Karpas-422 (cell line): ENCODE data around the gene PLXNC1. TPM values are rescaled to one million over a fixed set of nuclear protein-coding genes. Genes with fewer than 3 reads are reported as not detected.

Experiments used
- DNase-seq: peaks from one replicate; pipeline ENCODE4 v3.0.0-alpha.2; 2015
- H2AFZ ChIP-seq: fragments of 200-600 bp; sonication (generic); 2 replicates; pipeline ENCODE4 v1.6.1; 2014; ENCODE audit warnings: antibody characterized with exemption, low read length, mixed read lengths
- H3K27ac ChIP-seq: fragments of 200-600 bp; sonication (generic); 2 replicates; pipeline ENCODE4 v1.5.1; 2014; ENCODE audit warnings: mild to moderate bottlenecking, low read length, moderate library complexity
- H3K27me3 ChIP-seq: fragments of 200-600 bp; sonication (generic); 2 replicates; pipeline ENCODE4 v1.6.1; 2014; ENCODE audit warnings: low read length, mixed read lengths
- H3K36me3 ChIP-seq: fragments of 200-600 bp; sonication (generic); 2 replicates; pipeline ENCODE4 v1.6.1; 2014; ENCODE audit warnings: low read length, mixed read lengths; ENCODE audit not compliant: insufficient read depth
- H3K4me1 ChIP-seq: fragments of 200-600 bp; sonication (generic); 2 replicates; pipeline ENCODE4 v1.6.1; 2014; ENCODE audit warnings: mild to moderate bottlenecking, low read length, mixed read lengths
- H3K4me2 ChIP-seq: fragments of 200-600 bp; sonication (generic); 2 replicates; pipeline ENCODE4 v1.6.1; 2014; ENCODE audit warnings: low read length, low read depth, mild to moderate bottlenecking; ENCODE audit not compliant: poor library complexity, severe bottlenecking
- H3K4me3 ChIP-seq: fragments of 200-600 bp; sonication (generic); 2 replicates; pipeline ENCODE4 v1.5.1; 2014; ENCODE audit warnings: mild to moderate bottlenecking, antibody characterized with exemption, low read length, mixed read lengths
- H3K79me2 ChIP-seq: fragments of 200-600 bp; sonication (generic); 2 replicates; pipeline ENCODE4 v1.6.1; 2014; ENCODE audit warnings: mild to moderate bottlenecking, low read length, mixed read lengths
- H3K9ac ChIP-seq: fragments of 200-600 bp; sonication (generic); 2 replicates; pipeline ENCODE4 v1.6.0; 2014; ENCODE audit warnings: low read length
- H3K9me2 ChIP-seq: fragments of 200-600 bp; sonication (generic), shearing (Covaris generic); replicated peaks from 2 replicates; pipeline ENCODE4 v1.6.0; 2014; ENCODE audit warnings: mild to moderate bottlenecking, low read length, moderate library complexity; ENCODE audit not compliant: insufficient read depth
- H3K9me3 ChIP-seq: fragments of 300-700, 200-600 bp; sonication (generic); 2 replicates; pipeline ENCODE4 v1.6.1; 2014; ENCODE audit warnings: low read length, mixed read lengths
- H4K20me1 ChIP-seq: fragments of 200-600 bp; sonication (generic); 2 replicates; pipeline ENCODE4 v1.6.1; 2014; ENCODE audit warnings: mild to moderate bottlenecking, antibody characterized with exemption, low read length, low read depth; ENCODE audit not compliant: insufficient read depth
- total RNA-seq: library from RNA; depleted of rRNA; stranded (reverse); fragments of >200 nt; shearing (Covaris generic); gene quantifications from 2 replicates; pipeline ENCODE4 v1.2.3, GENCODE V29; 2014; ENCODE audit warnings: low replicate concordance

Gene PLXNC1
- total RNA-seq, 1 experiment from 2014 or later = 11.9 TPM

GRCh38 chr12:94157181-94157580, 8.8 kb downstream of the PLXNC1 start:
- peaks cover 11% of the 10 kb centered on the region for H3K4me1 ChIP-seq
- no peaks in the 10 kb centered on the region for H3K9me3 ChIP-seq
- H2AFZ ChIP-seq = no peak overlapping the region
- H3K4me3 ChIP-seq = no peak overlapping the region
- no peaks in the 10 kb centered on the region for H3K9me2 ChIP-seq
- H4K20me1 ChIP-seq = peaks cover 10% of the 10 kb centered on the region; the same call in 1 of the 2 replicates
- H3K27me3 ChIP-seq = no peaks in the 10 kb centered on the region
- no peaks in the 10 kb centered on the region for H3K36me3 ChIP-seq
- no peak overlapping the region for H3K27ac ChIP-seq
- H3K79me2 ChIP-seq = no peaks in the 10 kb centered on the region
- H3K4me2 ChIP-seq = no peak overlapping the region
- H3K9ac ChIP-seq = no peak overlapping the region
- DNase-seq = no peak

GRCh38 chr12:94157981-94158411, 9.6 kb downstream of the PLXNC1 start:
- no peak overlapping the region for H2AFZ ChIP-seq
- no peak overlapping the region for H3K4me2 ChIP-seq
- H3K4me1 ChIP-seq = peaks cover 7% of the 10 kb centered on the region
- no peak overlapping the region for H3K9ac ChIP-seq
- H3K27ac ChIP-seq = no peak overlapping the region
- H3K79me2 ChIP-seq = no peaks in the 10 kb centered on the region
- no peak for DNase-seq
- H3K9me2 ChIP-seq = no peaks in the 10 kb centered on the region
- H3K4me3 ChIP-seq = no peak overlapping the region
- H3K9me3 ChIP-seq = no peaks in the 10 kb centered on the region
- no peaks in the 10 kb centered on the region for H3K36me3 ChIP-seq
- no peaks in the 10 kb centered on the region for H3K27me3 ChIP-seq
- H4K20me1 ChIP-seq = peaks cover 5% of the 10 kb centered on the region; the same call in 1 of the 2 replicates

- peaks cover 7% of the 10 kb centered on the region for H3K4me1 ChIP-seq
- H3K27ac ChIP-seq = no peak overlapping the region
- H3K9me2 ChIP-seq = no peaks in the 10 kb centered on the region
- H2AFZ ChIP-seq = no peak overlapping the region
- H3K79me2 ChIP-seq = no peaks in the 10 kb centered on the region
- no peak overlapping the region for H3K9ac ChIP-seq
- H4K20me1 ChIP-seq = peaks cover 4% of the 10 kb centered on the region; the same call in 1 of the 2 replicates
- H3K27me3 ChIP-seq = no peaks in the 10 kb centered on the region
- no peak for DNase-seq
- no peaks in the 10 kb centered on the region for H3K9me3 ChIP-seq
- no peak overlapping the region for H3K4me3 ChIP-seq
- H3K4me2 ChIP-seq = no peak overlapping the region
- H3K36me3 ChIP-seq = no peaks in the 10 kb centered on the region
These were observed 10.3 kb downstream of the PLXNC1 start for GRCh38 chr12:94158666-94159065.

GRCh38 chr12:94162108-94162507, 13.7 kb downstream of the PLXNC1 start:
- H3K9me2 ChIP-seq = no peaks in the 10 kb centered on the region
- no peak overlapping the region for H3K4me3 ChIP-seq
- 0 out of 2 replicates have a peak, but pooled peaks cover 7% of the 10 kb centered on the region for H4K20me1 ChIP-seq
- no peaks in the 10 kb centered on the region for H3K9me3 ChIP-seq
- H3K9ac ChIP-seq = no peak overlapping the region
- no peak for DNase-seq
- no peaks in the 10 kb centered on the region for H3K27me3 ChIP-seq
- no peak overlapping the region for H3K4me2 ChIP-seq
- H3K79me2 ChIP-seq = no peaks in the 10 kb centered on the region
- H3K27ac ChIP-seq = no peak overlapping the region
- H3K36me3 ChIP-seq = no peaks in the 10 kb centered on the region
- H2AFZ ChIP-seq = no peak overlapping the region
- H3K4me1 ChIP-seq = peaks cover 7% of the 10 kb centered on the region

- H3K79me2 ChIP-seq = no peaks in the 10 kb centered on the region
These were observed 15.5 kb downstream of the PLXNC1 start for GRCh38 chr12:94163850-94164249.

GRCh38 chr12:94165138-94165537, 16.8 kb downstream of the PLXNC1 start:
- Histone ChIP-seq H3K9me2 (no peaks in the 10 kb centered on the region), H3K36me3 (no peaks in the 10 kb centered on the region), H3K4me3 (no peak overlapping the region), H3K9ac (no peak overlapping the region), H3K4me1 (no peaks in the 10 kb centered on the region), H2AFZ (no peak overlapping the region), H3K27me3 (no peaks in the 10 kb centered on the region), H3K79me2 (no peaks in the 10 kb centered on the region), H3K4me2 (no peak overlapping the region), H3K9me3 (no peaks in the 10 kb centered on the region), H3K27ac (no peak overlapping the region), H4K20me1 (0 out of 2 replicates have a peak, but pooled peaks cover 7% of the 10 kb centered on the region)
- no peak for DNase-seq

More at GRCh38 chr12:94163850-94164249, 15.5 kb downstream of the PLXNC1 start:
- no peak overlapping the region for H3K4me3 ChIP-seq
- no peaks in the 10 kb centered on the region for H3K36me3 ChIP-seq
- H3K9ac ChIP-seq = no peak overlapping the region
- DNase-seq = no peak
- H3K4me2 ChIP-seq = no peak overlapping the region
- no peaks in the 10 kb centered on the region for H3K27me3 ChIP-seq
- 0 out of 2 replicates have a peak, but pooled peaks cover 7% of the 10 kb centered on the region for H4K20me1 ChIP-seq
- H3K9me3 ChIP-seq = no peaks in the 10 kb centered on the region
- H3K9me2 ChIP-seq = no peaks in the 10 kb centered on the region
- no peak overlapping the region for H2AFZ ChIP-seq
- no peak overlapping the region for H3K27ac ChIP-seq
- no peaks in the 10 kb centered on the region for H3K4me1 ChIP-seq

GRCh38 chr12:94165670-94166364, 17.4 kb downstream of the PLXNC1 start:
- no peaks in the 10 kb centered on the region for H3K9me2 ChIP-seq
- H3K9me3 ChIP-seq = no peaks in the 10 kb centered on the region
- no peak overlapping the region for H3K4me3 ChIP-seq
- no peaks in the 10 kb centered on the region for H3K27me3 ChIP-seq
- no peak overlapping the region for H3K9ac ChIP-seq
- H3K4me2 ChIP-seq = no peak overlapping the region
- H3K27ac ChIP-seq = no peak overlapping the region
- DNase-seq = no peak
- H3K79me2 ChIP-seq = no peaks in the 10 kb centered on the region
- H2AFZ ChIP-seq = no peak overlapping the region
- no peaks in the 10 kb centered on the region for H3K36me3 ChIP-seq
- 0 out of 2 replicates have a peak, but pooled peaks cover 7% of the 10 kb centered on the region for H4K20me1 ChIP-seq
- H3K4me1 ChIP-seq = no peaks in the 10 kb centered on the region

- no peaks in the 10 kb centered on the region for H3K9me3 ChIP-seq
- H3K4me3 ChIP-seq = no peak overlapping the region
- H3K9me2 ChIP-seq = no peaks in the 10 kb centered on the region
- H3K27me3 ChIP-seq = no peaks in the 10 kb centered on the region
- H3K27ac ChIP-seq = no peak overlapping the region
- no peak overlapping the region for H2AFZ ChIP-seq
- no peak overlapping the region for H3K9ac ChIP-seq
- H3K79me2 ChIP-seq = no peaks in the 10 kb centered on the region
- H3K36me3 ChIP-seq = no peaks in the 10 kb centered on the region
- no peaks in the 10 kb centered on the region for H3K4me1 ChIP-seq
- no peak overlapping the region for H3K4me2 ChIP-seq
- H4K20me1 ChIP-seq = 0 out of 2 replicates have a peak, but pooled peaks cover 7% of the 10 kb centered on the region
- DNase-seq = no peak
These were observed 18.8 kb downstream of the PLXNC1 start for GRCh38 chr12:94167071-94167755.
